ENCODE measurements around the gene SPPL3. TPM values are rescaled to one million over a fixed set of nuclear protein-coding genes. Genes with fewer than 3 reads are reported as not detected.

The SPPL3 gene
- total RNA-seq, 1 experiment from 2014 or later = 18.8 TPM

DNA sequence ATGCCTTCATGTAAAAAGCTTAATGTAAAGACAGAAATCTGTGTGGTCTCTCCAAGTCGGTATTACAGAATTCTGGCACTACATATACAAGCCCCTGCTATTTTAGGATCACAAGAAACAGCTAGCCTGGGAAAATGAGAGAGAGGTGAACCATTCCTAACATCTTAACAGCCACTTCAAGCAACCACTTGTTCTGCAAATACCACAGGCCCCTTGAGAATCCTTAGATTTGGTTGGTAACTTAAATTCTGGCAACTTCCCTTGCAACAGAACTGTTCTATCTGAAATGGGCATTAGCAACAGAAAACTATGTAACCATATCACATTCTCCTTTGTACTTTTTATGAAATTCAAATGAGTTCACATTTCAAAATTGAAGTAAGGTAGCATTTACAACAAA, 68.5 kb downstream of the SPPL3 start:
- H3K4me3 ChIP-seq (ENCODE audit: low read length) = no peak overlapping the region
- no peak overlapping the region for H3K4me2 ChIP-seq (ENCODE audit: low read length)
- H3K79me2 ChIP-seq (ENCODE audit: low read length) = peaks cover 40% of the 10 kb centered on the region
- no peaks in the 10 kb centered on the region for H3F3A ChIP-seq (ENCODE audit: low read length, unreplicated experiment)
- peaks cover 10% of the 10 kb centered on the region; the same call in 1 of the 2 replicates for H3K4me1 ChIP-seq (ENCODE audit: insufficient read depth, low read length)
- H3K27ac ChIP-seq (ENCODE audit: low read length) = no peak overlapping the region
- no peaks in the 10 kb centered on the region for H3K9me3 ChIP-seq (ENCODE audit: low read length)
- intact Hi-C loops (cut with micrococcal nuclease) = no loop called here
- ChIA-PET POLR2A (ENCODE audit: unreplicated experiment) (no interaction called here), CTCF (no interaction called here)
- no peaks in the 10 kb centered on the region for H3K9me2 ChIP-seq (replicated peaks; ENCODE audit: low read length)
- DNase-seq (no peak), ATAC-seq (no peak)
- TF ChIP-seq EZH2phosphoT487 (IDR thresholded peaks at IDR 0.05; ENCODE audit: borderline replicate concordance, low read length) (no peak), EZH2 (IDR thresholded peaks at IDR 0.05; ENCODE audit: low read length, unreplicated experiment) (no peak)
- TF ChIP-seq, protein P1, sequence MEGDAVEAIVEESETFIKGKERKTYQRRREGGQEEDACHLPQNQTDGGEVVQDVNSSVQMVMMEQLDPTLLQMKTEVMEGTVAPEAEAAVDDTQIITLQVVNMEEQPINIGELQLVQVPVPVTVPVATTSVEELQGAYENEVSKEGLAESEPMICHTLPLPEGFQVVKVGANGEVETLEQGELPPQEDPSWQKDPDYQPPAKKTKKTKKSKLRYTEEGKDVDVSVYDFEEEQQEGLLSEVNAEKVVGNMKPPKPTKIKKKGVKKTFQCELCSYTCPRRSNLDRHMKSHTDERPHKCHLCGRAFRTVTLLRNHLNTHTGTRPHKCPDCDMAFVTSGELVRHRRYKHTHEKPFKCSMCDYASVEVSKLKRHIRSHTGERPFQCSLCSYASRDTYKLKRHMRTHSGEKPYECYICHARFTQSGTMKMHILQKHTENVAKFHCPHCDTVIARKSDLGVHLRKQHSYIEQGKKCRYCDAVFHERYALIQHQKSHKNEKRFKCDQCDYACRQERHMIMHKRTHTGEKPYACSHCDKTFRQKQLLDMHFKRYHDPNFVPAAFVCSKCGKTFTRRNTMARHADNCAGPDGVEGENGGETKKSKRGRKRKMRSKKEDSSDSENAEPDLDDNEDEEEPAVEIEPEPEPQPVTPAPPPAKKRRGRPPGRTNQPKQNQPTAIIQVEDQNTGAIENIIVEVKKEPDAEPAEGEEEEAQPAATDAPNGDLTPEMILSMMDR (conservative IDR thresholded peaks at IDR 0.05; ENCODE audit: low read depth, low read length) = no peak
- no peak overlapping the region for H2AFZ ChIP-seq (ENCODE audit: low read length)
- H4K20me1 ChIP-seq (ENCODE audit: low read length) = no peaks in the 10 kb centered on the region
- H3K36me3 ChIP-seq (ENCODE audit: low read depth, low read length) = no peaks in the 10 kb centered on the region
- no TSS peak for BruUV-seq (replicated peaks)
- no peak overlapping the region for H3K9ac ChIP-seq (ENCODE audit: low read length)
- H3K27me3 ChIP-seq (ENCODE audit: low read length) = no peaks in the 10 kb centered on the region

DNA sequence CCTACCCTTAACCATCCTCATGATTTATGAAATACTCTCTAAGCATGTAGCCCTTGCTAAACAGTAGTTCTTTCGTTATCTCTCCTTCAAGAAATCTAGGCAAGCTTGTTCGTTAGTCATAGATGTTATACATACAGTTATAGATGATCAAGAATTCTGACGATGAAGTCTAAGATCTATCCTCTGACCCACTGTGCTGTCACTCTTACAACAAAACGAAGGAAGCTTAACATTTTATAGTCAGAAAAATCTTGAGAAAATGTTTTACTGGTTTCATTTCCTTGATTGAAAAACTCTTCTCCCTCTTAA, 68.9 kb downstream of the SPPL3 start:
- CTCF ChIA-PET = no interaction called here
- H3K79me2 ChIP-seq (ENCODE audit: low read length) = peaks cover 40% of the 10 kb centered on the region

More for the DNA sequence above, 68.9 kb downstream of the SPPL3 start:
- Histone ChIP-seq H3K27me3 (ENCODE audit: low read length) (no peaks in the 10 kb centered on the region), H3K4me1 (ENCODE audit: insufficient read depth, low read length) (peaks cover 10% of the 10 kb centered on the region; the same call in 1 of the 2 replicates), H3K4me3 (ENCODE audit: low read length) (no peak overlapping the region), H3K36me3 (ENCODE audit: low read depth, low read length) (no peaks in the 10 kb centered on the region), H3K9ac (ENCODE audit: low read length) (no peak overlapping the region), H3K27ac (ENCODE audit: low read length) (no peak overlapping the region), H4K20me1 (ENCODE audit: low read length) (no peaks in the 10 kb centered on the region), H3K4me2 (ENCODE audit: low read length) (no peak overlapping the region), H2AFZ (ENCODE audit: low read length) (no peak overlapping the region), H3F3A (ENCODE audit: low read length, unreplicated experiment) (no peaks in the 10 kb centered on the region), H3K9me2 (replicated peaks; ENCODE audit: low read length) (no peaks in the 10 kb centered on the region), H3K9me3 (ENCODE audit: low read length) (no peaks in the 10 kb centered on the region)
- no TSS peak for BruUV-seq (replicated peaks)
- ATAC-seq = no peak
- intact Hi-C loops (cut with micrococcal nuclease) = no loop called here
- TF ChIP-seq EZH2 (IDR thresholded peaks at IDR 0.05; ENCODE audit: low read length, unreplicated experiment) (no peak), EZH2phosphoT487 (IDR thresholded peaks at IDR 0.05; ENCODE audit: borderline replicate concordance, low read length) (no peak)
- TF ChIP-seq, protein P1 (conservative IDR thresholded peaks at IDR 0.05; ENCODE audit: low read depth, low read length) = no peak
- POLR2A ChIA-PET (ENCODE audit: unreplicated experiment) = no interaction called here
- no peak for DNase-seq

Data from PC-3 (cell line).